T-helper 2 cell (primary cell): ENCODE measurements around the gene SULT2A1.
A peak's percentile ranks its signal among the peaks of the same experiment; 100 is the strongest.
"Not testable (repeated sequence)": the region's sequence is repeated elsewhere in the genome, so short reads cannot be mapped to it uniquely, and the experiment has no call there.

Source experiments
- DNase-seq, 5 experiments: peaks; one replicate each; pipeline versions ENCODE4 v3.0.0 to v3.0.0-alpha.2; 2012 to 2022

SULT2A1 gene

DNA sequence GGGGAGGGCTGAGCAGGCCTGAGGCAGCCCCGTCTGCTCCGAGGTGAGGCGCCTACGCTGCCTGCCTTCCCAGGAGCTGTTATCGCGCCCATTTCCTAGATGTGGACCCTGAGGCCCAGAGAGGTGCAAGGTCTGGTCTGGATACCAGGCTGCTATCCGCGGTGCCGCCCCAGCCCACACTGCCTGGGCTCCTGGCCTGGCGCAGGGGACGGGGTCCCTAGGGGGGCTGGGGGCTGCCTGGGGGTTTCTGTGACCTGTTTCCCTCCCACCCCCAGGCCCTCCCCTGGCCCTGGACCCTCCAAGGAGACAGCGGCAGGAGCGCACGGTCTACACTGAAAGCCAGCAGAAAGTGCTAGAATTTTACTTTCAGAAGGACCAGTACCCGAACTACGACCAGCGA, 26.3 kb downstream of the SULT2A1 start:
- DNase-seq = not testable (repeated sequence)

DNA sequence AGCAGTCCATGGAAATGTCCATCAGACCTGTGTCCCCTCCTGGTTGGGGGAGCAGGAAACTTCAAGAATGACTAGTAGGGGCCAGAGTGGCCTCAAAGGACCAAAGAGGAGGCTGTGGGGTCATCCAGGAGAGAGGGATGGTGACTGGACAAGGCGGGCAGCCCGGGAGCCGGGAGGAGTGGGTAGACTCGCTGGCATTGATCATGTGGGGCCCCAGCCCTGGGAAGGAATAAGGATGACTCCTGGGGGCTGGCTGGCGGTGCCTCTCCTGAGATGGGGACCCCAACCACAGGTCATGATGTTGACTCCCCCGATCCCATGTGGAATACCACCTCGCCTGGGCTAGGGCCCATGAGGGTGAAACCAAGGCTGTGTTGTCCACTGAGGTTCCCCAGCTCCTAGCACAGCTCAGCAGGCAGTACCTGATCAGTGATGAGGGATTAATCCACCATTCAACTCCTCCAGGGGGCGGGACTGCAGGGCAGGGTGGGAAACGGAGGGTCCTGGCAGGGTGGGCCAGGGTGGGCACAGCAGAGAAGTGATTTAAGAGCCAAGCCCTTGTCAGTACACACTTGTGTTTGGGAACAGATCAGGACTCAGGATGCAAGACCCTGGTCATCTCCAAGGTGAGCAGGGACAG, 27.3 kb downstream of the SULT2A1 start, which contains the start of gene TPRX2:
Gene TPRX2 (plus strand): TSS at position 590 of the 640 bp plus-strand sequence. CDS start 12 bp downstream, at position 602.
- not testable (repeated sequence) for DNase-seq

DNA sequence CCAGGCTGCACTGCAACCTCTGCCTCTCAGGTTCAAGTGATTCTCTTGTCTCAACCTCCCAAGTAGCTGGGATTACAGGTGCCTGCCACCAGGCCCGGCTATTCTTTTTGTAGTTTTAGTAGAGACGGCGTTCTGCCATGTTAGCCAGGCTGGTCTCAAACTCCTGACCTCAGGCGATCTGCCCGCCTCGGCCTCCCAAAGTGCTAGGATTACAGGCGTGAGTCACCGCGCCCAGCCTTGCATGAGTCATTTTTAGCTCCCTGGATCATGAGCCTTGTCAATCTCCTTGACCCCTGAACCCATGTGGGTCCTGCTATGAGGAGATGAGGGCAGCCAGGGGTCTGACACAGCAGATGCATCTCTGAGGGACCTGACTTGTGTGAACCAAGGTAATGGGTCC, 27.9 kb downstream of the SULT2A1 start:
- DNase-seq = not testable (repeated sequence)

DNA sequence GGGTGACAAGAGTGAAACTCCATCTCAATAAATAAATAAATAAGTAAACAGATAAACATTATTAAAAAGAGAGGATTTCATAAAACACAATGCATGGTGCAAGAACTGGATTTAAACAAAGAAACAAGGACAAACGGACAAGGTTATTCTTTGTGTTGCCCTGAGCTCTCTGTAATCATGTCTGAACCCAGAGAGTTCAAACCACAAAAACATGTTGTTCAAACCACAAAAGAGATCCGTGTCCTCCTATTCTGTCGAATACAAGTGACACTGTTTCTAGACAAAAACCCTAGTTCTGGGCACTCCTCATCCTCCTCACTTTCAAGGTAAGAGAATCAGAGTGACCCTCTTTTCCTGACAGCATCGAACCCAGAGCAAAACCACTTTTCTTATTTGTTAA, 31.7 kb downstream of the SULT2A1 start:
- DNase-seq = peak in 1 of 5 experiments; percentile 11

DNA sequence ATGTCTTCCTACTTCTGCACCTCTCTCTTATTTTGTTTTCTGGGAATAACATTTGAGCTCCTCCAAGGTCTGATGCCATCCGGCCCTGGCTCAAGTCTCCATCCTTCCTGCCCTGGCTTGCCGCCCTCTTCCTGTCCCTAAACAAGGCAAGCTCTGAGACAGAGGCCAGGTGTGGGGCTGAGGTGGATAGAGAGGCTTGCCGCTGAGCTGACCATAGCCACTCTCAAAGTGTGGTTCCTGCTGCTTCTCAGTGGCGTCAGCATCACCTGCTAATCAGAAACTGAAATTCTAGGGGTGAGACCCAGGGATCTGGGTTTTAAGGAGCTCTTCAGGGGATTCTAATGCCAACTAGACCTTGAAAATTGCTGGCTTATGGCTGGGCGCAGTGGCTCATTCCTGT, 33.1 kb downstream of the SULT2A1 start:
- DNase-seq = no peak

DNA sequence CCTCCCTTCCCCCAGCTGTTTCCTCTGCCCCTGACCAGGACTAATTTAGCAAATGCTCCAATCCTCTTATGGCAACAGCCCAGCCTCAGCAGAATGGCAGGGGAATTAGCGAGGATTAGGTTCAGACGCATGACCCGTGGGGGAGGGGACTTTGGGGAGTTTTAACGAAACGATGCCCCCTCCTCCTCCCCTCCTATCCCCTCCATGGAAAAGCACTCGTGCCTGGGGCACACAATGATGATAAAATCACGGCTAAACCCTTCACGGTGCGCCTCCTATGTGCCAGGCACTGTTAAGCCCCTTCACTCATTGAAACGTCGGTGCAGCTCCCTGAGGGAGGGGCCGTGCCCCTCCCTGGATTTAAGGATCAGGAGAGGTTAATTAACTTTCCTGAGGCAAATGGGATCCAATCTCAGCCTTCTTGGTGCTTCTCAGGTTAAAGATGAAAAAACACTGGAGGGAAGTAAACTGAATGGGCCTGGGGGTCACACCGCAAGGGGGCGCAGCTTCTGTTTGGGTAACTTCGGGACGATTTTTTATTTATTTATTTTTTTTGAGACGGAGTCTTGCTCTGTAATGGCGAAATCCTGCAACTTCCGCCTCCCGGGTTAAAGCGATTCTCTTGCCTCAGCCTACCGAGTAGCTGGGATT, 37.2 kb downstream of the SULT2A1 start:
- peak in 2 of 5 experiments; percentile 3 to 45 for DNase-seq

DNA sequence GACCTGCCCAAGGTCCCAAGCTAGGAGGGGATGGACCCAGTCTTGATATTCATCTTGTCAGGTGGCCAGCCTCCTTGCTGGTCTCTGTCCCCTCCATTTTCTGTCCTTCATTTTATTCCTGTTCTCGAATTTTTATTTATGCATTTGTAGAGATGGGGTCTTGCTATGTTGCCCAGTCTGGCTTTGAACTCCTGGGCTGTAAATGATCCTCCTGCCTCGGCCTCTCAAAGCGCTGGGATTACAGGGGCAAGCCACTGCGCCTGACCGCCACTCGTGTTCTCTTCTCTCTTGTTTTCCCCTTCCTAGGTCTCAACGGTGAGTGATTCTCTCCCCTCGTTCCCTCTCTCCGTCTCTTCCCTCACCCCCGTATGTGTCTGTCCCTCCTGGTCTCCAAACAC, 37.7 kb downstream of the SULT2A1 start:
- no peak for DNase-seq

DNA sequence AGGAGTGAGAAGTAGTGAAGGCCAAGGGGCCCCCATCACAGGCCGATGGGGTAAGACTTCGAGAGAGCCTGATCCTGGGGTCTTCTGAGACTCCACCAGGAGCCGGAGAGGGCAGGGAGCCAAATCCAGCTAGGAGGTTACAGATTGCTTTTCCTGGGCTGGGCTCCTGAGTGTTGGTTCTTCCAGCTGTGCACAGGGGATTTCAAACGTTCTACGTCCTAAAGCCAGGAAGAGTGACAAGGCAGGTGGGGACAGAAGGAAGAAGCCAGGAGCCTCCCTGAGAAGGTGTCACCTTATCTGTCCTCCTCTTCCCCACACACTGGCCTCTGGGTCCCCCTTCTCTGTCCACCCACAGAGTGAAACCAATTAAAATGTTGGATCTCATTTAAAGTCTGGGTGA, 43.2 kb downstream of the SULT2A1 start:
- DNase-seq = no peak

DNA sequence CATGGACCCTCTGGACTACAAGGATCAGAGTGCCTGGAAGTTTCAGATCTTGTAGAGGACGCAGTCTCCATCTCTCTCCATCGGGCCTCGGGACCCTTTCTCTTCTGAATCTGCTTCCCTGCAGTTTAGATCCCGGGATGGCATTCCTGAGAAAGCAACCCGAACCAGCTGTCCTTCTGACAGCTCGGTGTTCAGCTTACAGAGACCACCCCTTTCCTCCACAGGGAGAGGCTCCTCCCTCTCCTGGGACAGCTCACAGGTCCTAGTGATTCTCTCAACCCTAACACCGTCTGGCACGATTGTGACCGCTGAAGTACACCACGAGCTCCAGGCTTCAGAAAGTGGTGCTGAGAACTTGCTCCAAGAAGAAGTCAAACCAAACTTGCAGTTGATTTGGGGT, 46.2 kb downstream of the SULT2A1 start:
- DNase-seq = no peak

DNA sequence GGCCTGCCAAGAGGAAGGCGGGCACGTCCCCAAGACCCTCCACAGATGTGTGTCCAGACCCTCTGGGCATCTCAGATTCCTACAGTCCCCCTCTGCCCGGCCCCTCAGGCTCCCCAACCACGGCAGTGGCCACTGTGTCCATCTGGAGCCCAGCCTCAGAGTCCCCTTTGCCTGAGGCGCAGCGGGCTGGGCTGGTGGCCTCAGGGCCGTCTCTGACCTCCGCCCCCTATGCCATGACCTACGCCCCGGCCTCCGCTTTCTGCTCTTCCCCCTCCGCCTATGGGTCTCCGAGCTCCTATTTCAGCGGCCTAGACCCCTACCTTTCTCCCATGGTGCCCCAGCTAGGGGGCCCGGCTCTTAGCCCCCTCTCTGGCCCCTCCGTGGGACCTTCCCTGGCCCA, 46.7 kb downstream of the SULT2A1 start:
- no peak for DNase-seq

DNA sequence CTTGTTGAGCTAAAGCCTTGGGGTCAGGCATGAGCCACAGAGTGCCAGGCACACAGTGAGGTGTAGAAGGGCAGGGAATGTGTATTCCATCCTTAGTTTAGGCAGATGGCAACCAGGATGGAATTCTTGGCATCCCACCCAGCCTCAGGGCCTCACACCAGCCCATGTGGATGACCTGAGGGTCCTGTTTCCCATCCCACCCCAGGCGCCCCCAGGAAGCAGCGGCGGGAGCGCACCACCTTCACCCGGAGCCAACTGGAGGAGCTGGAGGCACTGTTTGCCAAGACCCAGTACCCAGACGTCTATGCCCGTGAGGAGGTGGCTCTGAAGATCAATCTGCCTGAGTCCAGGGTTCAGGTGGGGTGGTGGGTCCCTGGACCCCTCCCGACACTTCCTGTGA, 50.1 kb downstream of the SULT2A1 start:
- no peak for DNase-seq

DNA sequence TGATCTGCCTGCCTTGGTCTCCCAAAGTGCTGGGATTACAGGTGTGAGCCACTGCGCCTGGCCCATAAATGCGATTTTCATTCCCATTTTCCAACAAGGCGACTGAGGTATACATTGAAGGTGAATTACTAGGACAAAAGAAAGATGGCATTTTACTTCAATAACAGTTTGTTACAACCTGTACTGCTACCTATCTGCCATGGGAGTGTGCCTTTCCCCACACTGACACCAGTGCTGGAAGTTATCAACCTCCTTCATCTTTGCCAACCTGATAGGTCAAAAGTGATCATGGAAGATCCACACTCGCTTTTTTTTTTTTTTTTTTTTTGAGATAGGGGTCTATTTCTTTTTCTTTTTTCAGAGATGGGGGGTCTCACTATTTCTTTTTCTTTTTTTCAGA, 53.4 kb downstream of the SULT2A1 start:
- no peak for DNase-seq

DNA sequence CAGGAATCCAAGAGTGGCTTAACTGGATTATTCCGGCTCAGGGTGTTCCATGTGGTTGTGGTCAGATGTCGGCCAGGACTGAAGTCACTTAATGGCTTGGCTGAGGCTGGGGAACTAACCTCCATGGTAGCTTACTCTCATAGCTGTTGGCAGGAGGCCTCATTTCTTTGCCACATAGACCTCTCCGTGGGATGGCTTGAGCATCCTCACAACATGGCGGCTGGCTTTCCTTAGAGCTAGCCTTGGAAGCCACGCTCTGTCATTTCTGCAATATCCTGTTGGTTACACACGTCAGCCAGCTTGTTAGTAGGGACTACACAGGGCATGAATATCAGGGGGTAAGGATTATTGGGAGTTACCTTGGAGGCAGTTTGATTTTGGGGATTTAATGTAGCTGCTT, 59.3 kb downstream of the SULT2A1 start:
- DNase-seq = no peak

DNA sequence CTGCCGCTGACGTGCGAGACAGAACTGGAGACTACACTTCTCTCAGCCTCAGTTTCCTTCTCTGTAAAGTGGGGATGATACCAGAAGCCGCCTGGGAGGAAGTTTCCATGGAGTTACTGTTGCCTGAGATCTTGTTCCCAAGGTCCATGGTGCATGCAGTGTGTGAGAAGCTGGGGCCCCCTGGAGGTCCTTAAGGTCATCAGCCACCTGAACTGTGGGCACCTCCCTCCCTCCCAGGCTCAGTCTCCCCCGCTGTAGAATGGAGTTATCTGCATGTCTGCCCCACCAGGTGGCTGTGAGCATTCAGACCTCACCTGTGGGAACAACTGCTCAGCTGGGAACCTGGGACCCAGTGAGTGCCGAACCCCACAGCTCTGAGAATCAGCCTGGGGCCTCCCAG, 61.7 kb downstream of the SULT2A1 start:
- DNase-seq = no peak

DNA sequence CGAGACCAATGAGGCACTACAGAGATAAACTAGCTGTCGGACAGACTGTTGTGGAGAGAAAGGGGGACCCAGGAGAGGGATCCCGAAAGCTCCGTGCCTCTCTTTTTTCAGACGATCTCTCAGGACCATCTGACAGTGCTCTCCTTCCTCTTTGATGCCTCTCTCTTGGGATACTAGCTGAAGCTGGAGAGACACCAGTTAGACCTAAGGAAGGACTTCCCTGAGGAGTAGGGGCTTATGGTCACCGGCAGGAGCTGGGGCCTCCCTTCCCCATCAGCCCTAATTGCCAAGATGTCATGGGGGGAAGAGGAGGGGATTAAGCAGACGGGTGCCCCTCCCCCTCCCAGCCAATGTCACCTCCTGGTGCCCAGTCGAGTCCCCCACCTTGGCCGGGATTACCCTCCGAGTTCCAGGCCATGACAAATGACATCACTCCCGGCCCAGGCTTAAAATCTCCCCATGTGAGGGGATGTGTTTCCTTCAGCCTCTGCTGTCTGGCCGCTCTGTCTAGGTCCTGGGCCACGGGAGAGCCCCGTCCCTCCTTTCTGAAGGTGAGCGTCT, 64.6 kb downstream of the SULT2A1 start, which contains the start of gene CRX:
Gene CRX (plus strand): TSS at position 478 of the 561 bp plus-strand sequence. CDS start 12,507 bp downstream, outside the sequence.
- no peak for DNase-seq
